Activated B cell treated with CpG ODN at 0.5 μM for 24 hours (primary cell): Measurements from ENCODE around the gene RALB. TPM values are rescaled to one million over a fixed set of nuclear protein-coding genes. Genes with fewer than 3 reads are reported as not detected.

Experiments
- ATAC-seq: fragments of 200-7000 bp; cut with Tn5 transposase; one replicate; pipeline ENCODE4 v1.10.0; 2021; ENCODE audit warnings: low read depth, mild to moderate bottlenecking, moderate library complexity
- CTCF ChIA-PET: fragments of 350-600 bp; sonication (Branson Sonifier 250); formaldehyde crosslinking; loops from one replicate; lab custom pipeline; 2021; ENCODE audit warnings: antibody characterized with exemption; lab: Charles Lee
- POLR2A ChIA-PET: fragments of 350-600 bp; sonication (Branson Sonifier 250); formaldehyde crosslinking; loops from one replicate; lab custom pipeline; 2021; ENCODE audit warnings: antibody characterized with exemption; lab: Charles Lee
- DNase-seq: peaks from one replicate; pipeline ENCODE4 v3.0.0; 2022
- H3K27ac Mint-ChIP-seq: one replicate; pipeline ENCODE4 v1.8.0; 2020; ENCODE audit warnings: mixed read lengths
- H3K27me3 Mint-ChIP-seq: one replicate; pipeline ENCODE4 v1.8.0; 2021; ENCODE audit warnings: mixed read lengths
- H3K36me3 Mint-ChIP-seq: one replicate; pipeline ENCODE4 v1.8.0; 2021; ENCODE audit warnings: low read depth, mixed read lengths
- H3K4me1 Mint-ChIP-seq: one replicate; pipeline ENCODE4 v1.8.0; 2021; ENCODE audit warnings: mixed read lengths
- H3K4me3 Mint-ChIP-seq: one replicate; pipeline ENCODE4 v1.8.0; 2020; ENCODE audit warnings: mild to moderate bottlenecking, mixed read lengths
- H3K9me3 Mint-ChIP-seq: one replicate; pipeline ENCODE4 v1.8.0; 2020; ENCODE audit warnings: mixed read lengths
- intact Hi-C: fragments of 100-400 bp; cut with micrococcal nuclease; formaldehyde crosslinking; loops from one replicate; pipeline ENCODE4 v1.15.1; 2024
- total RNA-seq: library from RNA; stranded (reverse); gene quantifications from 2 replicates; pipeline ENCODE4 v1.2.3, GENCODE V29; 2022
- TF ChIP-seq, protein P1 (sequence below): fragments of 200-600 bp; IDR thresholded peaks from one replicate; pipeline ENCODE4 v1.8.0; 2022; ENCODE audit warnings: antibody characterized with exemption, mild to moderate bottlenecking

RALB gene
- total RNA-seq, 1 donor from 2014 or later = 33.4 TPM

GRCh38 chr2:120224735-120225548, 27.7 kb upstream of the RALB start:
- POLR2A ChIA-PET = interaction anchor here (0.7 to 1.3 kb wide), 3 partner anchors 27 to 465 kb away, joined by 3 to 4 read pairs (median 4); partner anchors contain the start of genes PTPN4 and RALB
- H3K27me3 Mint-ChIP-seq = no peaks in the 10 kb centered on the region
- DNase-seq = no peak
- peak overlapping the region; percentile 52 for H3K4me3 Mint-ChIP-seq
- intact Hi-C loops = loop anchor here (5.0 to 10.0 kb wide), 2 partner anchors 42 to 860 kb away; partner anchors contain the start of genes C2orf76 and DBI
- peak overlapping the region; percentile 12 for H3K27ac Mint-ChIP-seq
- TF ChIP-seq, protein P1, sequence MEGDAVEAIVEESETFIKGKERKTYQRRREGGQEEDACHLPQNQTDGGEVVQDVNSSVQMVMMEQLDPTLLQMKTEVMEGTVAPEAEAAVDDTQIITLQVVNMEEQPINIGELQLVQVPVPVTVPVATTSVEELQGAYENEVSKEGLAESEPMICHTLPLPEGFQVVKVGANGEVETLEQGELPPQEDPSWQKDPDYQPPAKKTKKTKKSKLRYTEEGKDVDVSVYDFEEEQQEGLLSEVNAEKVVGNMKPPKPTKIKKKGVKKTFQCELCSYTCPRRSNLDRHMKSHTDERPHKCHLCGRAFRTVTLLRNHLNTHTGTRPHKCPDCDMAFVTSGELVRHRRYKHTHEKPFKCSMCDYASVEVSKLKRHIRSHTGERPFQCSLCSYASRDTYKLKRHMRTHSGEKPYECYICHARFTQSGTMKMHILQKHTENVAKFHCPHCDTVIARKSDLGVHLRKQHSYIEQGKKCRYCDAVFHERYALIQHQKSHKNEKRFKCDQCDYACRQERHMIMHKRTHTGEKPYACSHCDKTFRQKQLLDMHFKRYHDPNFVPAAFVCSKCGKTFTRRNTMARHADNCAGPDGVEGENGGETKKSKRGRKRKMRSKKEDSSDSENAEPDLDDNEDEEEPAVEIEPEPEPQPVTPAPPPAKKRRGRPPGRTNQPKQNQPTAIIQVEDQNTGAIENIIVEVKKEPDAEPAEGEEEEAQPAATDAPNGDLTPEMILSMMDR = no peak
- H3K36me3 Mint-ChIP-seq = peaks cover 22% of the 10 kb centered on the region
- H3K4me1 Mint-ChIP-seq = peaks cover 50% of the 10 kb centered on the region
- peaks cover 2% of the 10 kb centered on the region for H3K9me3 Mint-ChIP-seq
- CTCF ChIA-PET = no interaction called here
- ATAC-seq = no peak

DNA sequence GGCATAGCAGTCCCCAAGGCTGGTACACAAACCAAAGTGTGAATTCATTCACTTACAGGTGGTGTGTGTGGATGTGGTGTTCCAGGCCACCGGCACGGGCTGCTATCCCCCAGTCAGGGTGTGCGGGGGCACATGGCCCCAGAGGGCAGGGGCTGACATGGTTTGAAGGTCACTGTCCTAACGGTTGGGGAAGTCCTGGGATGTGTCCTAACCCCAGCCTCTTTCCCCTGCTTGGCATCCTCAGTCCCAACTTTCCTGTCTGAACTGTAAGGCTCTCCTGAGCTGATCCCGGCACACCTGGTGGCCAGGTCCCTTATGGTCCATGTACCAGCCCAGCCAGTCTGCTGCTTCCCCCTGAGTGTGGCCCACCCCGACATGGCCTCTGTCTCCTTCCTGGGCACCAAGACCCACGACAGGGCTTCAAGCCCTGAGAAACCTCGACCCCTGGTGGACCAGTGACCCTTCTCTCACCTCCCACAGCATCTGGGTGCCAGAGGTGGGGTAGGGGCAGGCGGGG, 27.0 kb upstream of the RALB start:
- no peak for DNase-seq
- no peak overlapping the region for H3K27ac Mint-ChIP-seq
- peaks cover 17% of the 10 kb centered on the region for H3K36me3 Mint-ChIP-seq
- no peaks in the 10 kb centered on the region for H3K27me3 Mint-ChIP-seq
- no peak overlapping the region for H3K4me3 Mint-ChIP-seq
- ChIA-PET CTCF (interaction anchor here (0.9 kb wide), 1 partner anchor 11 kb away, joined by 3 read pairs; no protein-coding TSS in a partner anchor), POLR2A (interaction anchor here (0.7 to 1.3 kb wide), 4 partner anchors 27 to 466 kb away, joined by 3 to 4 read pairs (median 4); partner anchors contain the start of genes PTPN4 and RALB)
- ATAC-seq = no peak
- H3K9me3 Mint-ChIP-seq = peaks cover 2% of the 10 kb centered on the region
- TF ChIP-seq, protein P1 = no peak
- peaks cover 50% of the 10 kb centered on the region for H3K4me1 Mint-ChIP-seq
- intact Hi-C loops = loop anchor here (10.0 kb wide), 1 partner anchor 861 kb away; the partner anchor contains the start of genes C2orf76 and DBI

DNA sequence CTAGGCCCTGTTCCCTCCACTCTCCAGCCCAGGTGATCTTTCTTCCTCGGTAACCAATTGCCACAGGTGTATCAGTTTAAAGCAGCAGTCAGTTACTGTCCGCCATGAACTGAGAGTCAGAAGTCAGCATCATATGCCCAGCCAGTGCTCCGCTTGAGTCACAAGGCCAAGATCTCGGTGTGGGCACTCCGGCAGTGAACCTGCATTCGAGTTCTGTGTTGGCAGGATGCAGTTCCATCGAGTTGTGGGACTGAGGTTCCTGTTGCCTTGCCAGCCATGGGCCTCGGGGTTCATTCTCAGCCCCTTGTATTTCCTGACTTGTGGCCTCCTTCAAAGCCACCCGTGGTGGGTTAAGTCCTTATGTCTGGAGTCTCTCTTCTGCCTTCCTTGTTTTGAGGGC, 26.3 kb upstream of the RALB start:
- Mint-ChIP-seq H3K27me3 (no peaks in the 10 kb centered on the region), H3K4me1 (peaks cover 50% of the 10 kb centered on the region), H3K36me3 (peaks cover 10% of the 10 kb centered on the region), H3K4me3 (no peak overlapping the region), H3K27ac (no peak overlapping the region), H3K9me3 (peaks cover 2% of the 10 kb centered on the region)
- POLR2A ChIA-PET = interaction anchor here (0.7 to 1.1 kb wide), 2 partner anchors 50 to 51 kb away, joined by 3 read pairs; no protein-coding TSS in a partner anchor
- DNase-seq (no peak), ATAC-seq (no peak)
- CTCF ChIA-PET = interaction anchor here (0.9 kb wide), 1 partner anchor 10 kb away, joined by 3 read pairs; no protein-coding TSS in a partner anchor
- intact Hi-C loops = loop anchor here (10.0 kb wide), 1 partner anchor 862 kb away; the partner anchor contains the start of genes C2orf76 and DBI
- TF ChIP-seq, protein P1 = no peak

DNA sequence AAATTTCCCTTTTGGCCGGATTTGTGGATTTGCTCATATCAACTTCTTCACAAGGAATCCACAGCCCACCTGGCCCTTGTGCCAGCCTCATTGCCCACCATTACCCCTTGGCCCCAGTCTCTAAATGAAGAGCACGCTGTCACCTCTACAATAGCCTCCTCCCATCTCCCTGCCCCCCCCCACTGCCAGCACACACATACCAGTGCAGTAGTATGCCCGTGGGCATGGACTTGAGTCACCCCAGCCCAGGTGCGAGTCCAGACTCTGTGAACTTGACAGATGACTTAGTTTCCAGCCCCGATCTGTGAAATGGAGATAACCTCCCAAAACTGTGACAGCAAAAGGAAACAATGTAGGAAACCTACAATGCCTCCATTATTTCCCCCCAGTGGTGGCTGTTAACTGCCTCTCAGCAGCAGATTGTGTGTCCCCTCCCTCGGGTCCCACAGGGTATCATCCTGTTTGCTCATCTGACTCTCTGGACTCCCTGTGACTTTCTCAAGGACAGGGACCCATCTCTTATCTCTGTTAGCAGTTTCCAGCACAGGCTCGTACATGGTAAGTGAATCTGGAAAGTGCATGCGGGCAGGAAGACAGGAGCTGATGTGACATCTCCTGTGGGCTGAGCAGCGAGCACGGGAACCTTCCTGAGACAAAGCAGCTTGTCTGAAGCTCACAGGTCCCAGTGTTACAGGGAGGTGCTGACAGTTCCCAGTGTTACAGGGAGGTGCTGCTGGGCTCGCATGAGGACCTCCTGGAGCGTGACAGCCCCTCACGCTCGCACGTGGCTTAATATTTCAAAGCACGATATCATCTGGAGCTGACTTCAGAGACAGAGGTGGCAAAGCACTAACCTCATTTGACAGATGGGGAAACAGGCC, 25.3 kb upstream of the RALB start:
- H3K9me3 Mint-ChIP-seq = peaks cover under 1% of the 10 kb centered on the region
- H3K4me3 Mint-ChIP-seq = no peak overlapping the region
- ChIA-PET POLR2A (interaction anchor here (0.7 to 1.1 kb wide), 3 partner anchors 25 to 52 kb away, joined by 3 to 4 read pairs (median 3); partner anchors contain the start of gene RALB), CTCF (interaction anchor here (2.0 kb wide), 1 partner anchor 86 kb away, joined by 16 read pairs; no protein-coding TSS in a partner anchor)
- DNase-seq = no peak
- no peak overlapping the region for H3K27ac Mint-ChIP-seq
- TF ChIP-seq, protein P1 = no peak
- H3K36me3 Mint-ChIP-seq = peaks cover 2% of the 10 kb centered on the region
- no peaks in the 10 kb centered on the region for H3K27me3 Mint-ChIP-seq
- no peak for ATAC-seq
- H3K4me1 Mint-ChIP-seq = peaks cover 50% of the 10 kb centered on the region
- intact Hi-C loops = loop anchor here (10.0 kb wide), 1 partner anchor 863 kb away; the partner anchor contains the start of genes C2orf76 and DBI
